ENCODE measurements around the gene CELF2.

CELF2 gene

GRCh38 chr10:11297136-11297535, 279.5 kb downstream of the CELF2 start:
- H3K4me3 ChIP-seq (ENCODE audit: low read depth, low read length) = no peak overlapping the region
- DNase-seq (ENCODE audit: low read depth) = no peak
- in situ Hi-C loops (cut with HindIII; ENCODE audit: low sequenced_read_pairs) = no loop called here
- TF ChIP-seq, protein P1, sequence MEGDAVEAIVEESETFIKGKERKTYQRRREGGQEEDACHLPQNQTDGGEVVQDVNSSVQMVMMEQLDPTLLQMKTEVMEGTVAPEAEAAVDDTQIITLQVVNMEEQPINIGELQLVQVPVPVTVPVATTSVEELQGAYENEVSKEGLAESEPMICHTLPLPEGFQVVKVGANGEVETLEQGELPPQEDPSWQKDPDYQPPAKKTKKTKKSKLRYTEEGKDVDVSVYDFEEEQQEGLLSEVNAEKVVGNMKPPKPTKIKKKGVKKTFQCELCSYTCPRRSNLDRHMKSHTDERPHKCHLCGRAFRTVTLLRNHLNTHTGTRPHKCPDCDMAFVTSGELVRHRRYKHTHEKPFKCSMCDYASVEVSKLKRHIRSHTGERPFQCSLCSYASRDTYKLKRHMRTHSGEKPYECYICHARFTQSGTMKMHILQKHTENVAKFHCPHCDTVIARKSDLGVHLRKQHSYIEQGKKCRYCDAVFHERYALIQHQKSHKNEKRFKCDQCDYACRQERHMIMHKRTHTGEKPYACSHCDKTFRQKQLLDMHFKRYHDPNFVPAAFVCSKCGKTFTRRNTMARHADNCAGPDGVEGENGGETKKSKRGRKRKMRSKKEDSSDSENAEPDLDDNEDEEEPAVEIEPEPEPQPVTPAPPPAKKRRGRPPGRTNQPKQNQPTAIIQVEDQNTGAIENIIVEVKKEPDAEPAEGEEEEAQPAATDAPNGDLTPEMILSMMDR (IDR thresholded peaks at IDR 0.05; ENCODE audit: low read depth, low read length, missing control alignments) = no peak

DNA sequence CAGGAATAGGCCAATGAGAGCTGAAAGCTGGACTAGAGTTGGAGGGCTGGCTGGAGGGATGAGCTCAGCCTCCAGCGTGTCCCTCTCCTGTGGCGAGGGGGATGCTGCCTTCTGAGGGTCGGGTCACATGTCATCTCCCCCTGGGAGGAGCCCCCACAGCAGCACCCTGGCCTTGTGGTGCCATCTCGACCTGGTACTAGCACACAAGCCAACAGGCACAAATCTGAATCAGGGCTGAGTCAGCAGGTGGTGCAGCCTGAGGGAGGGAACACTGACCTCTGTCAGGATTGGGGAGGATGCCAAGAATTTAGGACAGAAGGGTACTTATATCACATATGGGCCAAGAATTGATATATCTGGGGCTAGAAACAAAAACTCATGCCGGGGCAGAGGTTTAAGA, 280.4 kb downstream of the CELF2 start:
- TF ChIP-seq, protein P1 (IDR thresholded peaks at IDR 0.05; ENCODE audit: low read depth, low read length, missing control alignments) = no peak
- in situ Hi-C loops (cut with HindIII; ENCODE audit: low sequenced_read_pairs) = no loop called here
- DNase-seq (ENCODE audit: low read depth) = no peak
- H3K4me3 ChIP-seq (ENCODE audit: low read depth, low read length) = no peak overlapping the region

DNA sequence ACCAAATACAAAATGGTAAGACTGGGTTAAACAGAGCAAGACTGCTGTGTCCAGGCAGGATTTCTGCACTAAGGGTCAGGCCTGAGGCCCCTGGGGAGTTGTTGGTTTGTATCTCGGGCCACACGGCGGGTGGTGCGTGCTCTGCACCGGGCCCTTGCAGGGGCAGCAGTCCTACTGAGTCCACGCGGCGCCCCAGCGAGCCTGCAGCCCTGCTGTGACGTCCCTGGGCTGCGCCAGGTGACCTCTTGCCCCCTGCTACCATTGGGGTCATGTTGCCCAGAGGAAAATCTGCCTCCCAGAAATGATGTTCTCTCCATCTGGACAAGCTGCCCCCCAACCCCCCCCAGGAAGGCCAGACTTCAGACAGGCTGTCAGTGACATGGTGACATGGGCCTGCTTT, 281.5 kb downstream of the CELF2 start:
- H3K4me3 ChIP-seq (ENCODE audit: low read depth, low read length) = no peak overlapping the region
- TF ChIP-seq, protein P1 (IDR thresholded peaks at IDR 0.05; ENCODE audit: low read depth, low read length, missing control alignments) = no peak
- no peak for DNase-seq (ENCODE audit: low read depth)
- in situ Hi-C loops (cut with HindIII; ENCODE audit: low sequenced_read_pairs) = no loop called here

DNA sequence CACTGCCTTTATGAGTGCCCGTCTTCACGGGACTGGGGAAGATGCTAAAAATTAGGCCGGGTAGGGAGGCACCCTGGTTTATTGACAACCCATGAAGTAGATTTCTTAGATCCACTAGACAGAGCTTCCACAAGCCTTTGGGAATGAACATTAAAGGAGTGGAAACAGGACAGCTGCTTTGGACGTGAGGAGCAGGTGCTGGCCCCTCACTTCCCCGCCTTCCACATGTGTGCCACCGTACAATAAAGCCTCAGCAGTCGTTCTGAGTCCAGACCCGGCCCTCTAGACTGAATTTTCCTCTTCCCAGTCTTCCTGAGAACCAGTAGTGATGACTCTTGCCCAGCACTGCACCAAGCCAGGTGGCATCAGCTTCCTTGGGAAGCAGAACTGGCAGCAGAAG, 282.4 kb downstream of the CELF2 start:
- in situ Hi-C loops (cut with HindIII; ENCODE audit: low sequenced_read_pairs) = loop anchor here (5.0 kb wide), 1 partner anchor 37 kb away; no protein-coding TSS in a partner anchor
- TF ChIP-seq, protein P1 (IDR thresholded peaks at IDR 0.05; ENCODE audit: low read depth, low read length, missing control alignments) = no peak
- no peak overlapping the region for H3K4me3 ChIP-seq (ENCODE audit: low read depth, low read length)

GRCh38 chr10:11300563-11300962, 282.9 kb downstream of the CELF2 start:
- in situ Hi-C loops (cut with HindIII; ENCODE audit: low sequenced_read_pairs) = loop anchor here (5.0 kb wide), 1 partner anchor 37 kb away; no protein-coding TSS in a partner anchor

More for the DNA sequence above, 282.4 kb downstream of the CELF2 start:
- no peak for DNase-seq (ENCODE audit: low read depth)

GRCh38 chr10:11301571-11302111, 284.0 kb downstream of the CELF2 start:
- H3K4me3 ChIP-seq (ENCODE audit: low read depth, low read length) = no peak overlapping the region
- in situ Hi-C loops (cut with HindIII; ENCODE audit: low sequenced_read_pairs) = loop anchor here (5.0 kb wide), 1 partner anchor 36 kb away; no protein-coding TSS in a partner anchor
- no peak for DNase-seq (ENCODE audit: low read depth)
- TF ChIP-seq, protein P1 (IDR thresholded peaks at IDR 0.05; ENCODE audit: low read depth, low read length, missing control alignments) = no peak

More at GRCh38 chr10:11300563-11300962, 282.9 kb downstream of the CELF2 start:
- no peak for DNase-seq (ENCODE audit: low read depth)
- H3K4me3 ChIP-seq (ENCODE audit: low read depth, low read length) = no peak overlapping the region
- TF ChIP-seq, protein P1 (IDR thresholded peaks at IDR 0.05; ENCODE audit: low read depth, low read length, missing control alignments) = no peak
